Measurements from ENCODE around the gene TCF7L2. TPM values are rescaled to one million over a fixed set of nuclear protein-coding genes. Genes with fewer than 3 reads are reported as not detected.

The TCF7L2 gene
- polyA plus RNA-seq, 1 experiment, result 6.3 TPM

DNA sequence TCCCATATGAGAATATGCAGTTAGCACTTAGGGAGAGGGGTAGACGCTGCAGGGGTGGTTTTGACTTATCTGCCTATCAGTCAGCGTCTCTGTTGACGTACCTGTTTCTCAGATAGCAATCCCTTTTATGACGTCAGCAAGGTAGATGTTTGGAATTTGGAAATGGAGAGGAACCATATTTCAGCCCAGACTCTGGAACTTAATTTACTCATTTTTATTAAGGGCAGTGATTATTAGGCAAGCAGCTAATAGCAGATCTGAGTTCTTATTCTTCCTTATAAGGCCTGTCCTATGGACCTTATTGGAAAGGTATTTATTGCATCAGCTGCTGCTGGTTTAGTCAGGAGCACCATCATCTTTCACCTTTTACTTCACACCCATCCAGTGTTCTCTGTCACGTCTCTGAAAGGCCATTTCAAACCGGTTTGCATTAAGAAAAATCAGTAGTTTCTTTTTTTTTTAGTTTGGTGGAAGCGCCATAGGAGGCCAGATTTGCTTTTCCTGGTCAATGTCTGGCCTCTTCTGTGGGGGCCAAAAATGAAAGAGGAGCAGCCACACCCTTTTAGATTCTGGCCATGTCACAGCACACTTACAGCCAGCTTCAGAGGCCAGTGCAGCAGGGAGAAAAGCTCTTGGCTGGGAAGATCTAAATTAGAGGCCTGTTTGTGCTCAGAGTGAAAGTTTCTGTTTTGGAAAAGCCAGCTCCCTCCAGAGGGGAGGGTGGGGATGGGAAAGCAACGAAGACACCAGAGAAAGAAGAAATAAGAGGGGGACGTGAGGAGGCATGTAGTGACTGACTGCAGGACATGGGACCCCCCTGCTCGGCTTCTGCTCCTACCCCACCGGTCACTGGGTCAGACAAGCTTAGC lies 146.3 kb downstream of the TCF7L2 start:
- ChIA-PET POLR2A (interaction anchor here (0.5 kb wide), 1 partner anchor 37 kb away, joined by 8 read pairs; no protein-coding TSS in a partner anchor), CTCF (interaction anchor here (0.8 kb wide), 1 partner anchor 9 kb away, joined by 3 read pairs; no protein-coding TSS in a partner anchor)
- H3K9me3 ChIP-seq (ENCODE audit: control insufficient read depth, insufficient read depth, low read length), result no peaks in the 10 kb centered on the region
- DNase-seq (ENCODE audit: low read depth, low spot score), result no peak
- TF ChIP-seq, protein P1, sequence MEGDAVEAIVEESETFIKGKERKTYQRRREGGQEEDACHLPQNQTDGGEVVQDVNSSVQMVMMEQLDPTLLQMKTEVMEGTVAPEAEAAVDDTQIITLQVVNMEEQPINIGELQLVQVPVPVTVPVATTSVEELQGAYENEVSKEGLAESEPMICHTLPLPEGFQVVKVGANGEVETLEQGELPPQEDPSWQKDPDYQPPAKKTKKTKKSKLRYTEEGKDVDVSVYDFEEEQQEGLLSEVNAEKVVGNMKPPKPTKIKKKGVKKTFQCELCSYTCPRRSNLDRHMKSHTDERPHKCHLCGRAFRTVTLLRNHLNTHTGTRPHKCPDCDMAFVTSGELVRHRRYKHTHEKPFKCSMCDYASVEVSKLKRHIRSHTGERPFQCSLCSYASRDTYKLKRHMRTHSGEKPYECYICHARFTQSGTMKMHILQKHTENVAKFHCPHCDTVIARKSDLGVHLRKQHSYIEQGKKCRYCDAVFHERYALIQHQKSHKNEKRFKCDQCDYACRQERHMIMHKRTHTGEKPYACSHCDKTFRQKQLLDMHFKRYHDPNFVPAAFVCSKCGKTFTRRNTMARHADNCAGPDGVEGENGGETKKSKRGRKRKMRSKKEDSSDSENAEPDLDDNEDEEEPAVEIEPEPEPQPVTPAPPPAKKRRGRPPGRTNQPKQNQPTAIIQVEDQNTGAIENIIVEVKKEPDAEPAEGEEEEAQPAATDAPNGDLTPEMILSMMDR (IDR thresholded peaks at IDR 0.05; ENCODE audit: low read depth, low read length), result no peak
- H3K27me3 ChIP-seq (ENCODE audit: control insufficient read depth, insufficient read depth, low read length), result no peaks in the 10 kb centered on the region
- H3K27ac ChIP-seq (ENCODE audit: low read depth, low read length), result no peak overlapping the region
- H3K4me3 ChIP-seq (ENCODE audit: low read depth, low read length), result no peak overlapping the region

DNA sequence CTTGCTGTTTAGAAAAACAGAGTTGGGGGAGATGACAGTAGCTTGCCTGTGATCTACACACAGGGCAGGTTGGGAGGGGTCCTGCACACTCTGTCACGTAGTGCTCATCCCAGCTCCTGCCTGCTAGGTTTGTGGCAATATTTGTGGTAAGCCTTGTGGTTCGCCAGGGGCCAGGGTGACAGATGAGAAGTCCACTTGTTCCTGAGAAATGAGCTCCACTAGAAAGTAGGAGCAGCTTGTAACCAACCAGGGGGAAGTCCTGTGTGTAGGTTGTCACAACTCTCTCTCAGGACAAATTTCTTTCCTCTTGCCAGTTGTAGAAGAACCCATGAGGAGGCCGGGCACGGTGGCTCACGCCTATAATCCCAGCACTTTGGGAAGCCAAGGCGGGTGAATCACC lies 147.0 kb downstream of the TCF7L2 start:
- TF ChIP-seq, protein P1 (IDR thresholded peaks at IDR 0.05; ENCODE audit: low read depth, low read length), result no peak
- H3K27me3 ChIP-seq (ENCODE audit: control insufficient read depth, insufficient read depth, low read length), result no peaks in the 10 kb centered on the region
- ChIA-PET POLR2A (interaction anchor here (0.5 kb wide), 1 partner anchor 38 kb away, joined by 8 read pairs; no protein-coding TSS in a partner anchor), CTCF (no interaction called here)
- no peak overlapping the region for H3K27ac ChIP-seq (ENCODE audit: low read depth, low read length)
- DNase-seq (ENCODE audit: low read depth, low spot score), result no peak
- no peaks in the 10 kb centered on the region for H3K9me3 ChIP-seq (ENCODE audit: control insufficient read depth, insufficient read depth, low read length)
- no peak overlapping the region for H3K4me3 ChIP-seq (ENCODE audit: low read depth, low read length)

DNA sequence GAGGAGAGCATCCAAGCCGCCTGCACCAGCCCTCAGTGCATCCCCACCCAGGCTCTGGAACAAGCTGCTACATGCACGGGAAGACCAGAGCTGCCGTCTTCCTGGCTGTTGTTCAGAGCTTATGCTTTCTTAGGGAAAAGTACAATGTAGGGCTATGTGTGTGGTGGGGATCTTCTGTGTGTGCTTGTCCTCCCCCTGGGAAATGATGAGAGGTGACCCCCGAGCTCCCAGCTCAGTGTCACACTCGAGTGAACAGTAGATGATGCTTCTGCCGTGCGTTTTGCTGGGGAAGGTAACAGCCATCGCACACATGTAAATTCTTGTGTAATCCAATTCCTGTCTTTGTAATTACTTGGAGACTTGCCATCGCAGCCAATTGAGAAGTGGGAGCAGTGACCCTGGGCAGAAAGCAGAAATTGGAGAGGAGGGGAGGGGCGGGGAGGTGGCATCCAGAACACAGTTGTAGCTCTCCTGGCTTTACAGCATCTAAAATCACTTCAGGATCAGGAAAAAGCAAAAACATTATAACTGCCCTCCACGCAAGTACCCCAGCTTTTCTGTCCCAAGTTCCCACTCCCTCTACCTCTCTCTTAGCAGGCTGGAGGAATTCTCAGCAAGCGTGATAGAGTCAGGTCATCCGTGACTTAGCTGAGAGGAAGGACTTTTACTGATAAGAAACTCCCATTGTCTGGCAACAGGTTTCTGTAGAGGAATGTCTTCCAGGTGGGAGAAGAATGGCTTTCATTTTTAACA lies 149.6 kb downstream of the TCF7L2 start:
- H3K27me3 ChIP-seq (ENCODE audit: control insufficient read depth, insufficient read depth, low read length), result no peaks in the 10 kb centered on the region
- TF ChIP-seq, protein P1 (IDR thresholded peaks at IDR 0.05; ENCODE audit: low read depth, low read length), result no peak
- no peaks in the 10 kb centered on the region for H3K9me3 ChIP-seq (ENCODE audit: control insufficient read depth, insufficient read depth, low read length)
- POLR2A ChIA-PET, result interaction anchor here (0.6 kb wide), 1 partner anchor 28 kb away, joined by 12 read pairs; no protein-coding TSS in a partner anchor
- no peak overlapping the region for H3K27ac ChIP-seq (ENCODE audit: low read depth, low read length)
- CTCF ChIA-PET, result interaction anchor here (0.7 to 0.9 kb wide), 3 partner anchors 27 to 984 kb away, joined by 3 to 4 read pairs (median 3); no protein-coding TSS in a partner anchor
- DNase-seq (ENCODE audit: low read depth, low spot score), result no peak
- H3K4me3 ChIP-seq (ENCODE audit: low read depth, low read length), result no peak overlapping the region

DNA sequence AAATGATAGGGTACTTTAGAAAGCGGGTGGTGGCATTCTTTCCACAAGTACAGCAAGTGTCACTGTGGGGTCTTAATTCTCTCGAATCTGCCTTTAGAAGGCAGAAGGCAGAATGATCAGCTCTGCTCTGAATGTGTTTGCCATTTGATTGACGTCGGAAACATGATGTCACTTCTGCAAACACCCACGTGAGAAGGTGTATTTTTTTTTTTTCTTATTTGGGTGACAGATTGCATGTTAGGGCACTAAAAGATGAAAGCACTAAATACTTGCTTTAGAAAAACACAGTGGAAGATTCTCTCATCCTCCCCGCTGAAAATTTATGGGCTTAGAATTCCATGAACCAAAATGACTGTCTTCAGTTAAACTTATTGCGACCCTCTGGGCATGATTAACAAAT lies 150.2 kb downstream of the TCF7L2 start:
- TF ChIP-seq, protein P1 (IDR thresholded peaks at IDR 0.05; ENCODE audit: low read depth, low read length), result no peak
- CTCF ChIA-PET, result no interaction called here
- POLR2A ChIA-PET, result no interaction called here
- no peak for DNase-seq (ENCODE audit: low read depth, low spot score)
- H3K4me3 ChIP-seq (ENCODE audit: low read depth, low read length), result no peak overlapping the region
- no peak overlapping the region for H3K27ac ChIP-seq (ENCODE audit: low read depth, low read length)
- no peaks in the 10 kb centered on the region for H3K9me3 ChIP-seq (ENCODE audit: control insufficient read depth, insufficient read depth, low read length)
- no peaks in the 10 kb centered on the region for H3K27me3 ChIP-seq (ENCODE audit: control insufficient read depth, insufficient read depth, low read length)
